HG03196 (cell line): Measurements from ENCODE around the gene PTCD3.

ENCODE experiments used
- ATAC-seq: cut with Tn5 transposase; IDR thresholded peaks from one replicate; pipeline ENCODE4 v1.9.1; 2021; ENCODE audit not compliant: unreplicated experiment

The PTCD3 gene

DNA sequence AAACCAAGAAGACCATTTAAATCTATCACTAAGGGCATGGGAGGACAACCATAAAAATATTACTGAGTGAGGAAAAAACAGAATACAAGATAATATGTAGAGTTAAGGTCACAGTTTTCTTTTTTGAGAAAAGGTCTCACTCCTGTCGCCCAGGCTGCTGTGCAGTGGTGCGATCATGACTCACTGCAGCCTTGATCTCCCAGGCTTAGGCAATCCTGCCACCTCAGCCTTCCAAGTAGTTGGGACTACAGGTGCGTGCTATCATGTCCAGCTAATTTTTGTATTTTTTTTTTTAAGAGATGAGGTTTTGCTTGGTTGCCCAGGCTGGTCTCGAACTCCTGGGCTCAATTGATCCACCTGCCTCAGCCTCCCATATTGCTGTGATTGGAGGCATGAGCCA, 24.3 kb upstream of the PTCD3 start:
- no peak for ATAC-seq

DNA sequence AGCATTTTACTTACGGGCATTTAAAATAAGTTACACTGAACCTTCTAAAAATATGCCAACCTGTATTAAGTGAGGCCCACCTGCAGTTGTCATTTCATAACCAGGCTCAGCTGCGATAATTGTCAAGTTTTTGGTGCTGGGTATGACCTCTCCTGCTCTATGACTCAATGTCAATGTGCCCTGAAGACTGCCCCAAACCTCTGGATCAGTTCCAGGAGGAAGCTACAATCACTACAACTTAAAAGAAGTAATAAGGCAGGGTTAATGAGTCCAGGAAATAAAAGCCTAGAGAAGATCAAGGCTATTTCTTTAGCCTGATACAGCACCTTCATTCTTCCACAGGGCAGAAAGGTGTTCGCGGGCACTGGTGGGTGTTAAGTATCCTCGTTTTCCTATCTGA, 23.3 kb upstream of the PTCD3 start:
- ATAC-seq = no peak

DNA sequence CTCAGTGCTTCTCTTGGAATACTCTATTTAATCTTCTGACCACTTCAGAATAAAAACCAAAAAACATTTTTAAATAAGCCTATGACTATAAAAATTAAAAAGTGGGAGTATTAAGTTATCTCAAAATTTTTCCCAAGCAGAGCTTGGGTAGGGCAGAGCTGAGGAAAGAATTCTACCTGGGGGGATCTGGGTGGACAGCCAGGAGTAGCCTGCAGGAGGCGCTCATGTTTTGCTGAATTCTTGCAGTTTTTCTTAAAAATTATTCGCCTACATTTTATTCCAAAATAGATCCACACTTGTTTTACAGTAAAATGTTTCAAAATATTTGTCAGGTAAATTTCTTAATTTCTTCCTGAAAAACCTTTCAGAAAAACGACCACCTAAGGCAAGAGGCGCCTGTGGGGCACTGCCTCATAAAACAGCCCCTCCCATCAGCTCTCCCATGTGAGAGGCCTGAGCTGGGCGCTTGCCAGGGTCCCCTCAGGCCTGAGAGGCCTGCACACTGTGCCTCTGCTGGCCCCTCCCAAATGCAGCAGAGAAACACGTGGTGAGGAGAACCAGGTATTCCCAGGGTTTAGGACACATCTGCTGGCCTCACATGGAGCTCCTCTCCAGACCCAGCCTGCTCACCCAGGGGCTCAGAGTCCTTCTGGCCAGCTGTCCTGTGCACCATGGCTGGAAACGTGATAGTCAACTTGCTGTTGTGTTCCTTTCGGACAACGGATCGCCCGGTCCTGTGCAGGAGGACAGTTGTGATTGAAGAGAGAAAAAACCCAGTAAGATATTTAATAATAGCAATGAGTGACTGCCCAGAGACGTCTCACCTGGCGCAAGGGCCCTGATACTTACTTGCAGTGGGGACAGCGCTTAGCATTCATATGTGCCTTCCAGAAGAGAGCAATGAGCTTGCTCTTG, 17.8 kb upstream of the PTCD3 start:
- ATAC-seq = no peak

DNA sequence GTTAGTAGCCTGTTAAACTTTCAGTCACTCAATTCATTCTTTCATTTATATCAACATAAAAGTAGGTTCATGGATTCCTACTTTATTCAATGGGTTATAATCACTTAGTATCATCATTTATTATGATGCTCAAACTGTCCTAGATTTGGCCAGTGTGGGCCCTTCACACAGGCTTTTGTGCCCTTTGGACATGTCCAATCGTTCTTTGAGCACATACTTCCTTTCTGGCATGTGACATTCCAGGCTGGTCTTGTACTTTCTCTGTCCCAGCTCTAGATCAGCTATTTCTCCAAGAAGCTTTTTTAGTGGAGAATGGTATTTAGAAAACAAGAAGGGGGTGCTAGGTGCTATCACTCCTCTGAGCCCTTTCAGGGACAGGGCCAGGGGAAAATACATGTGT, 11.8 kb upstream of the PTCD3 start:
- ATAC-seq = no peak

DNA sequence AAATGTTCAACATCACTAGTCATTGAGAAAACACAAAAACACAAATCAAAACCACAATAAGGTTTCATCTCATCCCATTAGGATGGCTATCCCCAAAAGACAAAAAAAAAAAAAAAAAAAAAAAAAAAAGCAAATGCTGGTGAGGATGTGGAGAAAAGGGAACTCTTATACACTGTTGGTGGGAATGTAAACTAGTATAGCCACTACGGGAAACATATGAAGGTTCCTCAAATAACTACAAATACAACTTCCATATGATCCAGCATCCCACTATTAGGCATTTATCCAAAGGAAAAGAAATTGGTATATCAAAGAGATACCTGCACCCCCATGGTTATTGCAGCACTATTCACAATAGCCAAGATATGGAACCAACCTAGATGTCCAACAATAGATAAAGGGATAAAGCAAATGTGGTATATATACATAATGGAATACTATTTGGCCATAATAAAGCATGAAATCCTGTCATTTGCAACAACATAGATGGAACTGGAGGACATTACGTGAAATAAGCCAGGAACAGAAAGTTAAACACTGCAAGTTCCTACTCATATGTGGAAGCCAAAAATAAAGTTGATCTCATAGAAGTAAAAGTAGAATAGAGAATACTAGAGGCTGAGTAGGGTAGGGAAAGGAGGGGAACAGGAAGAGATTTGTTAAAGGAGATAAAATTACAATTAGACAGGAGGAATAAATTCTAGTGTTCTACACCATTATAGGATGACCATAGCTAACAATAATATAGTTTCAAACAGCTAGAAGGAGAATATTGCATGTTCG, 8.7 kb upstream of the PTCD3 start:
- no peak for ATAC-seq

DNA sequence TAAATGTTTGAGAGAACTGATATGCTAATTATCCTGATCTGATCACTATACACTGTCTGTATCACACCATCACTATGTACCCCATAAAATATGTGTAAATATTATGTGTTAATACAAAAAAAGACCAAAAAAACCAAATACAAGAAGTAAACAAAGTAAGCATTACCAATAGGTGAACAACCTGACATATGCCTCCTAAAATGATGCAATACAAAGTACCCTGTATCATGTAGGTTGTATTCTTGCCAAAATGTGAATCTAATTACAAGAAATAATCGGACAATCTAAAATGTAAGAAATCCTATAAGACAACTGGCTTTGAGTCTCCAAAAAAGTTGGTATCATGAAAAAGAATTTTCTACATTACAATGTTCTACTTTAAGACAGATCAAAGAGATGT, 8.1 kb upstream of the PTCD3 start:
- ATAC-seq = no peak

DNA sequence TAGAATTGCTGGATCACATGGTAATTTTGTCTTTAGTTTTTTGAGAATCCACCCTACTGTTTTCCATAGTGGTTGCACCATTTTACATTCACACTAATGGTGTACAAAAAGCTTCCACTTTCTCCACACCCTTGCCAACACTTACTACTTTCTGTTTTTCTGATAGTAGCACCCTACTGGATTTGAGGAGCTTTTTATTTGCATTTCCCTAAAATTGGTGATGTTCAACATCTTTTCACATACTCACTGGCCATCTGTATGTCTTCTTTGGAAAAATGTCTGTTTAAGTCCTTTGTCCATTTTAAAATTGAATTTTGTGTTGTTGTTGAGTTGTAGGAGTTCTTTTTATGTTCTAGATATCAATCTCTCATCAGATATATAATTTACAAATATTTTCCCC, 3.9 kb upstream of the PTCD3 start:
- no peak for ATAC-seq

DNA sequence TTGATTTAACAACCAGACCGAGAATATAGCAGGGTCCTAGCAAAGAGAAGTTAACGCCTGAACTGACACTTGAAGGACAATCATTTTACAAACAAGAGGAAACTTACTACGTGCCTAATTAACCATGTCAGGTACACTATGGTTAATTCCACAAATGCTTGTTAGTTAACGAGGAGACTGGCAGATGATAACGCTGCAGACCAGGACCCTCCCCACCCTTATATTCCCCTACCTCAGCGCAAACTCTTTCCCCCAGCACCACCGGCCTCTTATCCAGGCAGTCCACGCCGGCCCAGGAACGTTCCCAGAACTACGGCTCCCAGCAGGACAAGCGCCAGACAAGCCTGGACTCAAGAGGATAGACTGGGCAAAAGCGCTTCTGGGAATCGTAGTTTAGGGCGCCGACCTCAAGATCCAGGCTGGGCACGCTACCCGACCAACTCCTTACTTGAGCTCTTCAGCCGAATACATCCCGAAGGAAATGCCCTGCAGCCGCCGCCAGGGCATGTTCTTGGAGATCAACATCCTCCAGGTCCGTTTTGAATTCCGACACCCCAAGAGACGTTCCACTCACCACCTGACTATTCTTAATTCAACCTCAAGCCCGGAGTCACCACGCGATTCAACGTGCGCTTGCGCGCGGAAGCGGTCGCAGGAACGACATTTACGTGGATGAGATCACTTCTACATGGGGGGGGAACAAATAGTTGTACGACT, 625 bp upstream of the PTCD3 start, which contains the start of gene POLR1A:
POLR1A (minus strand) TSS at position 635 of the 717 bp plus-strand sequence; CDS start at position 525, 110 bp downstream.
- ATAC-seq = peak; percentile 66

DNA sequence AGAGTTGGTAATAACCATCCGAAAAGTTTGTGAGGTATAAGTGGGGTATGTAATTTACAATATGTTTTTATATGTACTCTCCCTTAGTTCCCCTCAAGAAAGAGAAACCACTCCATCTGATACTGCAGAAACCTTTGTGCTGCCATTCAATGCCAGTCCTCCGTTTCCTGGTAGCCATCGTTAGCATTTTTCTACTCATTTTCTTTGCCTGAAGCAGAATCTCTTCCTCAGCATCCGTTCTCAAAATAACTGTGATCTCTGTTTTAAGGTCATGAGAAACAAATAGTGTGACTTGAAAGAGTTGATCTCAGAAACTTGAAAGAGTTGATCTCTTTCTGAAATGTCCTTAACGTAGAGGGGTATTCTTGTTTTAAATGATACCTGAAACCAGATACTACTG, 996 bp downstream of the PTCD3 start:
- no peak for ATAC-seq

DNA sequence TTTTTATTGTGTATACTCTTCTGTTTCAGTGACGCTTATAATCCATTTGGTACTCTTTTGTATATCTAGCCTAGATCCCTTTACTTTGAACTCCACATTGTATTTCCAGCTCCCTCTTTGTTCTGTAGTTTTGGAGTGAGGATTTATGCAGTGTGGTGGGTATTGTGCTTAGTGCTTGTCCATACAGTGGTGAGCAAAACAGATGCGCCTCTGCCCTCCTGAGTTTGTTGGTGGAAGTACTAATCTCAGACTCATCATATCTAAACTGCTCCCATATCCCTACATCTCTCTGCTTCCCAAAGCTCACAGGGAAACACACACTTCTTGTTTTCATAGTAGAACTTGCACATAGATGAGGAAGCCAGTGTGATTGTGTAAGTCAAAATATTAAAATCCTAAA, 12.1 kb downstream of the PTCD3 start:
- no peak for ATAC-seq

DNA sequence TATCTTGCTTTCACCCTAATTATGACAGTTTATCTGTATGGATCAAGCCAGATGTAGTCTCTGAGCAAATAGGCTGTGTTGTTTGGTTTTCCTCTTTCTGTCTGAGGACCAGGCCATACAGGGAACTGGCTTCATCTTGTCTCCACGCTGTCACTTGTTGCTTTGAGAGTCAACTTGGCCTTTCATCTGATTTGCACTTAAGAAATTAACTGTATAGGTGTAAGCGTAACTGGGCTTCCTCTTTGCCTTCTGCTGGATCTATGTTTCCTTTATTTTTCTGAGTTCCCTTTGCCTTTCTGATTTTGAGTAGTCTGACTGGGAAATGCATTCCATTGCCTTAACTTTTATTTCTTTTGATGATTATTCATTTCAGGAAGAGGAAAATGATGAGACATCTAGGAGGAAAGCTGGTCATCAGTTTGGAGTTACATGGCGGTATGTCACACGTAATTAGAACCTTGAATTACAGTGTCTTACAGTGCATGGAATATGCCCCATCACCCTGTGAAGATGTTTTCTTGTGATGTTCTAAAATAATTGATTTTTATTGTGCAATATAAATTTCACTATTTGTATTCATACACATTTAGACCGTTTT, 17.4 kb downstream of the PTCD3 start:
- ATAC-seq = no peak

DNA sequence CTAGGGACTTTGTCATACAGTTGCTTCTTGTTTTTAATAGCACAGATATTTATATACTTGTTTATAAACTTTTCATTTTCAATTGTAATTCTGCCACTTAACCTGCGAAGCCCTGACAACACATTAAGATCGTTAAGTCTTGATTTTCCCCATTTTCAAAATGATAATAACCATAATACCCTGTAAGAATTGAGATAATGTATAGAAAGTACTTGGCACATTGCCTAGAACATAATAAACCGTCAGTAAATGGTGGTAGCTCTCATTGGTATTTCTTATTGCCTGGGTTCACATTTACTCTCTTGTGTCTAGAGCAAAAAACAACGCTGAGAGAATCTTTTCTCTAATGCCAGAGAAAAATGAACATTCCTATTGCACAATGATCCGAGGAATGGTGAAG, 18.6 kb downstream of the PTCD3 start:
- ATAC-seq = no peak

DNA sequence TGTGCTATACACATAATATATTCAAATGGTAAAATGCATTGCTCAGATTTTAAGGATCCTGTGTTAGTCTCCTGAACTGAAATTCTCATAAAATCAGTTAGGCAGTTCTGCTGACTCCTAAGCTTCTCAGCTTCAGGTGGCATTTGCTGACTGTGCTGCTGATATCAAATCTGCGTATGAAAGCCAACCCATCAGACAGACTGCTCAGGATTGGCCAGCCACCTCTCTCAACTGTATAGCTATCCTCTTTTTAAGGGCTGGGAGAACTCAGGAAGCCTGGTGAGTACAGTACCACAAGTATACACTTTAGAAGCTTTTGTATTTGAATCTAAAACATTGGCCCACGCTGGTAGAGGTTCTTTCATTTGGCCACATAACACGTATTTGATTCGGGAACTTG, 28.7 kb downstream of the PTCD3 start:
- no peak for ATAC-seq

DNA sequence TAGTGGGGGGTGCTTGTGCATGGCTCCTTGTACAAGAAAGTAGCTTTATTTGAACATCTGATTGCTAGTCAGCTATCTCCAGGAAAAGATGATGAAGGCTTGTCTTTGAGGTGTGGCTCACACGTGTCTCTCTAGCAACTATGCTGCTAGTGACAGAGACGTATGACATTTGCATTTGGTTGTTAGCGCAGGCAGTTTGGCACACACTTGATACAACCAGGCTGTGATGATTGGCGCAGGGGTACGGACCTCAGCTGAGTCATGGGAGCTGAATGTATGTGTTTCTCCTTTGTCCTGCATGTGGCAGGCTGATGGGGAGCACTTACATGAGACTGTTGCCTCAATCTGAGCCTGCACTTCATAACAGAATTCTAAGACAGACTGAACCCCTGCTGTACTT, 29.6 kb downstream of the PTCD3 start:
- no peak for ATAC-seq

DNA sequence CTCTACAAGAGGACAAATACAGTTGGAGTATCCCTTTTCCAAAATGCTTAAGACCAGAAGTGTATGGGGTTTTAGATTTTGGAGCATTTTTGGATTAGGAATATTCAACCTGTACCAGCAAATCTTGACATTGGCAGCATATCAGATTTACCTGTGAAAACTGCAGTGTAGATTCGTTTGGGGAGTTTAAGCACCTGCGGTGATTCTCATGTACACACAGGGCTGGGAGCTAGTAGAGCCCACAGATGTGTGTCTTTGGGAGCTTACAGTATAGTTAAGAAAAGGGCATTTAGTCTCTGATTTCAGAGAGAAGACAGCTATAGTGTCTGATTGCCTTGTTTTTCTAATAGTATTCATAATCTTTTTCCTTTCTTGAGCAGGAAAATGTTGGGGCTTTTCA, 30.1 kb downstream of the PTCD3 start:
- no peak for ATAC-seq

DNA sequence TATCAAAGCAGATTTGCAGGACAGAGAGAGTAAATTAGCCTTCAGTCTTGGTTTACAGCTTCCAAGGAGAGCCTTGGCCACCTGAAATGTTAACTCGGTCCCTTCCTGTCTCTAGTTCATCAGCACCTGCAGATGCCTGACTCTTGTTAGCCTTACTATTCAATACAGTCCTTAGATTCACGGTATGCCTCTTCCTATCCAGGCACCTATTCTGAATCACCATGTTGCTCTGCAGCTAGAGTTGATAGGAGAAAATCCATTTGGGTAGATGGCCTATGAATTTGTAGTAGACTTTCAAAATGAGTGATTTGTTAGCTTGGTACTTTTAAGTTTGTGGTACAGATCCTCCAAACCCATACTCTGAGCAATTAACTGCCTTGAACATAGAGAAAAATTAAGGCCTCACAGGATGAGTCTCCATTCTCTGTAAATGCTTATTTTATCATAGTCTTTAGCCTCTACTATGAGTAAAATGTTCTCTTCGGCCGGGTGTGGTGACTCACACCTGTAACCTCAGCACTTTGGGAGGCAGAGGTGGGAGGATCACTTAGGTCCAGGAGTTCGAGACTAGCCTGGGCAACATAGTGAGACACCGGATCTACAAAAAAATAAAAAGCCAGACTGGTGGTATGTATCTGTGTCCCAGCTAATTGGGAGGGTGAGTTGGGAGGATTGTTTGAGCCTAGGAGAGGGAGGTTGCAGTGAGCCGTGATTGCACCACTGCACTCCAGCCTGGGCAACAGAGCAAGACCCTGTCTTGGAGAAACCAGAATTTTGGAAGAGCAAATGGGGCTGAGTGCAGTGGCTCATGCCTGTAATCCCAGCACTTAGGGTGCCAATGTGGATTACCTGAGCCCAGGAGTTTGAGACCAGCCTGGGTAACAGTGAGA, 32.9 kb downstream of the PTCD3 start:
- ATAC-seq = no peak

DNA sequence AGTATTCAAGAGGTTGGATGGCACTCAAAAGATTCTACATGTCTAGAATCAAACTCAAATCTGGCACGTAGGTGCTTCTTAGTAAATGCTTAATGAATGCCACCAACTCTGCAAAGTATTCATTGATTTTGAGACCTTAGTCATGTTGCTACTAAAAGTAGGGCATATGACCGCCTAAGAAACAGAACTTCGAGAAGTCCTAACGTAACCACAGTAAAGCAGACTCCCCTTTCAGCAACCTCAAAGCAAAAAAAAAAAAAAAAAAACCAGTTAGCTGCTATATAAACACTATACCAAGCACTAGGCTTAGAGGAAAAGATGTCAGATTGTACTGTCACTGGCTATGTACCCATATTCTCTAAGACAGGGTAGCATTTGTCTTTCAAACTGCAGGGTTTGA, 33.9 kb downstream of the PTCD3 start:
- ATAC-seq = no peak

DNA sequence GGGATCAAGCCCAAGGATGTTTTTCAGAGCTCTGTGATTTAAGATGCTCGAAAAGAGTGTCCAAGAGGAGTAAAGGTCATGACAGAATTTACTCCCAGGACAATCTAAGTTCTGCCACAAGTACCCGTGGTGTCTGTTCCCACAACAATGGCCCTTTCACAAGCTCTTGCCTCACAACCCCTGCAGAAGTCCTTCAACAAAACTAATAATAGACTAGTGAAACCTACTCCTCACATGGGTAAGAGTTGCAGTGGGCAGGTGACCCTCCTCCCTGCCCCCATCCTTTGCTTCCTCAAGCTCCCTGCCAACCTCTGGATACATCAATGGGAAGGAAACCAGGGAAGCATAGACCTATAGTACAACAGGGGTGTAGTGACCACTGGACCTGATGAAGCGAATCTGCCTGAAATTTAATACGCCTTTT, 34.9 kb downstream of the PTCD3 start:
- no peak for ATAC-seq

DNA sequence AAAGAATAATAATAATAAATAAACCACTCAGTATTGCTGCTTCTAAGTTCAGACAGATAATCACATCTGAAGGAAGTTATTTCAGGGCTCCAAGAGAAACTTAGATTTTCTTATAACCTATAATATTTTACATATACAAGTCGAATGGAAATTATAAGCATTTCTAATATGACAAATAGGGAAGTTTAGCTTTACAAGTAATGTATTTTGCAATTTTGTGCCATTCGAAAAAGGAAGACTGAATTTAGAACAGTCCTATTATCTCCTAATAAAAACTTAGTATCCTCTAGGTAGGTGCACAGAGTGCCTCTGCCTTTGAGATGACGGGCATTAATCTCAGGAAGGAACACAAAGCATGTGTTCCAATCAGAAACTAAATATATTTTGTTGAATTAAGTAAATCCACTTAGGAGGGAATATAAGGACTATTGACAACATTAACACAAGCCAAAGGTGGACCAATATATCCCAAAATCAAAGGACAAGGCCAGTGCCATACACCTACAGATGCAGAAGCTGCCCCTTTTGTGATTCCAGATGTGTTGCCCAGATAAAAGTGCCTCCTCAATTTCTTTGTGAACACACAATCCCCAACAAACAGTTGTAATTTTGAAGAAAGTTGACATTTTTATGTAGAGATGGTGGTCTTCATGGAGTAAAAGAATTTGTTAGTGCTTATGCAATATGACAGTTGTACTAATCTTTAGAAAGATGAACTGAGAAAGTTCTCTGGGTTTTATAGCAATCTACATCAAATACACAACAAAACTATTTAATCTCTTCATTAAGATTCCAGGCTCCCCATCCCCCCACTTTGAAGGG, 36.6 kb downstream of the PTCD3 start:
- no peak for ATAC-seq
